ENCODE measurements around the gene TRPM2.

The TRPM2 gene

DNA sequence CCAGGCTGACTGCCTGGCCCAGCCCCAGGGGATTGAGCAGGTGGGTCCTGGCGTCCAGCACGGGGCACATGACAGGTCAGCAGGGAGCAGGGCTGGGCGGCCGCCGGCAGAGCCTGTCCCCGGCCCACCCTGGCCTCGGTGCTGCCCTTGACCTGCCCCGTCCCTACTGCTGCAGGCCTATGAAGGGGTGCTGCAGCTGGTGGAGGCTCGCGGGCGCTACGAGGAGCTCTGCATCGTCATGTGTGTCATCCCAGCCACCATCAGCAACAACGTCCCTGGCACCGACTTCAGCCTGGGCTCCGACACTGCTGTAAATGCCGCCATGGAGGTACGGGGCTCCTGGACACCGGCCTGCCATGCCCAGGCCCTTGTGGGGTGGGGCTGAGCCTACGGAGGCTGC lies 29.8 kb upstream of the TRPM2 start:
- no peak overlapping the region; the same call in 1 of the 2 replicates for H3K27ac ChIP-seq (ENCODE audit: low read depth, low read length)
- H3K9me3 ChIP-seq (ENCODE audit: control insufficient read depth, insufficient read depth, low read depth, low read length) = no peaks in the 10 kb centered on the region
- H3K36me3 ChIP-seq (ENCODE audit: control insufficient read depth, insufficient read depth, low read length) = peaks cover 74% of the 10 kb centered on the region
- H3K27me3 ChIP-seq (ENCODE audit: control insufficient read depth, insufficient read depth, low read length) = no peaks in the 10 kb centered on the region
- H3K9ac ChIP-seq (ENCODE audit: low read length) = no peak overlapping the region
- H3K4me1 ChIP-seq (ENCODE audit: control insufficient read depth, insufficient read depth, low read length) = no peaks in the 10 kb centered on the region
- no peak overlapping the region for H3K4me3 ChIP-seq (ENCODE audit: low read depth, low read length)

GRCh38 chr21:44324106-44324853 lies 29.1 kb upstream of the TRPM2 start:
- Histone ChIP-seq H3K4me3 (ENCODE audit: low read depth, low read length) (no peak overlapping the region), H3K27ac (ENCODE audit: low read depth, low read length) (no peak overlapping the region), H3K27me3 (ENCODE audit: control insufficient read depth, insufficient read depth, low read length) (no peaks in the 10 kb centered on the region), H3K9ac (ENCODE audit: low read length) (no peak overlapping the region), H3K4me1 (ENCODE audit: control insufficient read depth, insufficient read depth, low read length) (no peaks in the 10 kb centered on the region), H3K9me3 (ENCODE audit: control insufficient read depth, insufficient read depth, low read depth, low read length) (no peaks in the 10 kb centered on the region), H3K36me3 (ENCODE audit: control insufficient read depth, insufficient read depth, low read length) (peaks cover 67% of the 10 kb centered on the region)

- Histone ChIP-seq H3K9me3 (ENCODE audit: control insufficient read depth, insufficient read depth, low read depth, low read length) (no peaks in the 10 kb centered on the region), H3K27me3 (ENCODE audit: control insufficient read depth, insufficient read depth, low read length) (no peaks in the 10 kb centered on the region), H3K4me3 (ENCODE audit: low read depth, low read length) (no peak overlapping the region), H3K9ac (ENCODE audit: low read length) (no peak overlapping the region), H3K4me1 (ENCODE audit: control insufficient read depth, insufficient read depth, low read length) (no peaks in the 10 kb centered on the region), H3K36me3 (ENCODE audit: control insufficient read depth, insufficient read depth, low read length) (peaks cover 62% of the 10 kb centered on the region), H3K27ac (ENCODE audit: low read depth, low read length) (no peak overlapping the region)
These were observed 28.6 kb upstream of the TRPM2 start for GRCh38 chr21:44324854-44325107.

- H3K9me3 ChIP-seq (ENCODE audit: control insufficient read depth, insufficient read depth, low read depth, low read length) = no peaks in the 10 kb centered on the region
- H3K36me3 ChIP-seq (ENCODE audit: control insufficient read depth, insufficient read depth, low read length) = peaks cover 54% of the 10 kb centered on the region
- H3K27ac ChIP-seq (ENCODE audit: low read depth, low read length) = no peak overlapping the region
- no peaks in the 10 kb centered on the region for H3K4me1 ChIP-seq (ENCODE audit: control insufficient read depth, insufficient read depth, low read length)
- H3K27me3 ChIP-seq (ENCODE audit: control insufficient read depth, insufficient read depth, low read length) = no peaks in the 10 kb centered on the region
- no peak overlapping the region for H3K9ac ChIP-seq (ENCODE audit: low read length)
- H3K4me3 ChIP-seq (ENCODE audit: low read depth, low read length) = no peak overlapping the region
These were observed 27.8 kb upstream of the TRPM2 start for GRCh38 chr21:44325386-44326271.

DNA sequence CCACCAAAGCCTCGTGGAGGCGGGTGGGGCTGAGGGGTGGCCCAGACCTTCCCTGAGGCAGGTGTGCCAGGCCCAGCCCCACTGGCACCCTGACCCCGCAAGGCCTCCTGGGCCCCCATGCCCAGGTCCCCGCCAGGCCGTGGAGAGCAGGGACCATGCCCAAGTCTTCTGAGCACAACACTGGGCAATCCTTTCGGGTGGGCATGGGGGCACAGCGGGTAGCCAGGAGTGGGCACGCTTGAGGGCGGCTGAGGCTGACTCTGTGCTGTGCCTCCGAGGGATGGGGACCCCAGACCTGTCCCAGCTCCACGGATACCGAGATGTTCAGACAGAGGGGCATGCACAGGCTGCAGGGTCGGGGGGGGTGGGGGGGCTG lies 27.2 kb upstream of the TRPM2 start:
- no peak overlapping the region for H3K27ac ChIP-seq (ENCODE audit: low read depth, low read length)
- no peak overlapping the region for H3K9ac ChIP-seq (ENCODE audit: low read length)
- no peaks in the 10 kb centered on the region for H3K27me3 ChIP-seq (ENCODE audit: control insufficient read depth, insufficient read depth, low read length)
- H3K4me1 ChIP-seq (ENCODE audit: control insufficient read depth, insufficient read depth, low read length) = no peaks in the 10 kb centered on the region
- H3K36me3 ChIP-seq (ENCODE audit: control insufficient read depth, insufficient read depth, low read length) = peaks cover 50% of the 10 kb centered on the region
- no peaks in the 10 kb centered on the region for H3K9me3 ChIP-seq (ENCODE audit: control insufficient read depth, insufficient read depth, low read depth, low read length)
- H3K4me3 ChIP-seq (ENCODE audit: low read depth, low read length) = no peak overlapping the region

DNA sequence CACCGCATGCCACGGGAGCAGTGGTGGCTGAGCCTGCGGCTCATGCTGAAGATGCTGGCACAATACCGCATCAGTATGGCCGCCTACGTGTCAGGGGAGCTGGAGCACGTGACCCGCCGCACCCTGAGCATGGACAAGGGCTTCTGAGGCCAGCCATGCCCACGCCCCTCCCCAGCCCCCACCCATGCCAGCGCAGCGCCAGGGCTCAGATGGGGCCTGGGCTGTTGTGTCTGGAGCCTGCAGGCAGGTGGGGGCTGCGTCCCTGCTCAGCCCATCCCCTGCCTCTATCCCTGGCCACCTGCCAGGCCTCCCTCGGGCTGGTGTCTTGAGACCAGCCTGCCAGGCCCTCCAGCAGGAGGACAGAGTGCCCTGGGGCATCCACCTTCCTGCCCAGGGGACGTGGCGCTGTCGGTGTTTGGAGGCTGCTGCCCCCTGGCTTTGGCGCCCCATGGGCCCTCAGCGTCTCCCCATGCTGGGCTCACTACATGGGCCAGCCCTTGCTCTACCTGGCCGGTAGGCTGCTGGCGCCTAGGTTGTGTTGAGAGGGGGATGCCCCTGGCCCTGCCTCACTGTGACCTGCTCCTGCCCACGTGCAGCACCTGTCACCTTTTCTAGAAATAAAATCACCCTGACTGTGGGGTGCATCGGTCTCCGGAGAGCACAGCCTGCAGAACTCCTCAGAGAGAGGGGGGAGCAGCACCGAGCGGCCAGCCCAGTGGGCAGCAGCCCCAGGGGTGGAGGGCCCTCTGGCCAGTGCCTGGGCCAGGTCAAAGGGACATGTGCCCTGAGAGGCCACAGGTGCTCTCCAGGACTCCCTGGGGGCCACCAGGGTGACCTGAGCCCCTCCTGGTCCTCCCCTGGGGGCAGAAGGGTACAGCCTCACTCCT lies 26.5 kb upstream of the TRPM2 start:
- Histone ChIP-seq H3K4me3 (ENCODE audit: low read depth, low read length) (no peak overlapping the region), H3K27me3 (ENCODE audit: control insufficient read depth, insufficient read depth, low read length) (no peaks in the 10 kb centered on the region), H3K9ac (ENCODE audit: low read length) (no peak overlapping the region), H3K27ac (ENCODE audit: low read depth, low read length) (no peak overlapping the region), H3K4me1 (ENCODE audit: control insufficient read depth, insufficient read depth, low read length) (no peaks in the 10 kb centered on the region), H3K9me3 (ENCODE audit: control insufficient read depth, insufficient read depth, low read depth, low read length) (no peaks in the 10 kb centered on the region), H3K36me3 (ENCODE audit: control insufficient read depth, insufficient read depth, low read length) (peaks cover 46% of the 10 kb centered on the region)

DNA sequence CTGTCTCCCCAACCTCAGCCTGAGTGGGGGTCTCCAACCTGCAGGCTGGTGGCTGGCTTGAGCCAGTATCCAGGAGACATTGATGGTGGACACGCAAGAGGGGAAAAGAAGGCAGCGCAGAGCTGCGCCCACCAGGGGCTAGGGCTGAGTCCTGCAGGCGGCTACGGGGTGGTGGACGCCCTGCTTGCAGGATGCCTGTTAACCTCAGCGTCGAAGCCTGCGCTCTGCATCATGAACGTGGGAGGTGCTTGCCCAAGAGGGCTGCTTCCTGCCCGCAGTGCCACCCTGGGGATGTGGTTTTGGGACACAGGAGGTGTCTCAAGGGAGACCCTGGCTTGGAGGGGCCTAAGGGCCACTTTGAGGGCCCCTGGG lies 25.8 kb upstream of the TRPM2 start:
- H3K4me1 ChIP-seq (ENCODE audit: control insufficient read depth, insufficient read depth, low read length) = no peaks in the 10 kb centered on the region
- H3K36me3 ChIP-seq (ENCODE audit: control insufficient read depth, insufficient read depth, low read length) = peaks cover 40% of the 10 kb centered on the region
- no peaks in the 10 kb centered on the region for H3K27me3 ChIP-seq (ENCODE audit: control insufficient read depth, insufficient read depth, low read length)
- no peak overlapping the region for H3K9ac ChIP-seq (ENCODE audit: low read length)
- no peak overlapping the region for H3K4me3 ChIP-seq (ENCODE audit: low read depth, low read length)
- H3K9me3 ChIP-seq (ENCODE audit: control insufficient read depth, insufficient read depth, low read depth, low read length) = no peaks in the 10 kb centered on the region
- H3K27ac ChIP-seq (ENCODE audit: low read depth, low read length) = no peak overlapping the region

- H3K9me3 ChIP-seq (ENCODE audit: control insufficient read depth, insufficient read depth, low read depth, low read length) = no peaks in the 10 kb centered on the region
- H3K36me3 ChIP-seq (ENCODE audit: control insufficient read depth, insufficient read depth, low read length) = peaks cover 33% of the 10 kb centered on the region
These were observed 25.1 kb upstream of the TRPM2 start for GRCh38 chr21:44328242-44328895.

DNA sequence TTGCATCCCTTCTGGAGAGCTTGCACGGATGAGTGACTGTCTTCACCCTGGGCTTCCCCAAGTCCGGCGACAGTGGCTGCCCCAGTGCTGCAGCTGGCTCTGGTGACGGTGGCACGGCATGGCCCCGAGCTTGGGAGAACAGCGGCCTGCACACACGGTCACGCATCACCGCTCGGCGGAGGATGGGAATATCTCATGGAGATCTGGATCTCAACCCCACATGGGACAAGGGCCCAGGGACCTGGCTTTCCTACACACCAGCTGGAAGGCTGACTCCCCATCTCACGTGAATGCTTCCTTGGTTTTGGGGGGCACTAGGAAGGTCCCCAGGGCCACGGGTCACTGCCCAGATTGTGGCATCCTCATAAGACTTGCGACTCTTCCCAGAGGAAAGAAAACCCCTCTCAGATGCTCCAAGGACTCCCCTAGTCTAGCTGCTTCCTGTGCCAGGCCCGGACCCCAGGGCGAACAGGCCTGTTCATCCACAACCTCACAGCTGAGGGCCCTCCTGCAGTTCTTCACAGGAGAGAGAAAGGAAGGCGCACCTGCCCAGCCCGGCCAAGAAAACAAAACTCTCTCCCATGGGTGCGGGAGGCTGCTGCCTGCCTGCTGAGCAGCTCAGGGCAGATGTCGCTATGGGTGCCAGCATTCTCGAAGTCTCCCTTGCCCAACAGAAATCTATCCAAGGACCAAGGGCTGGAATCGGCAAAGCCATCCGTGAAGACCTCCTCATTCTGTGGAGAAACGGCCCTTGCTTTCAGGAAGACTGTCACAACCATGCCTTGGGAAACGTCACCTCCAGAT lies 24.1 kb upstream of the TRPM2 start:
- no peaks in the 10 kb centered on the region for H3K27me3 ChIP-seq (ENCODE audit: control insufficient read depth, insufficient read depth, low read length)
- H3K9me3 ChIP-seq (ENCODE audit: control insufficient read depth, insufficient read depth, low read depth, low read length) = no peaks in the 10 kb centered on the region
- H3K4me1 ChIP-seq (ENCODE audit: control insufficient read depth, insufficient read depth, low read length) = no peaks in the 10 kb centered on the region
- H3K4me3 ChIP-seq (ENCODE audit: low read depth, low read length) = no peak overlapping the region
- no peak overlapping the region for H3K27ac ChIP-seq (ENCODE audit: low read depth, low read length)
- H3K9ac ChIP-seq (ENCODE audit: low read length) = no peak overlapping the region
- H3K36me3 ChIP-seq (ENCODE audit: control insufficient read depth, insufficient read depth, low read length) = peaks cover 24% of the 10 kb centered on the region

More at GRCh38 chr21:44328242-44328895, 25.1 kb upstream of the TRPM2 start:
- Histone ChIP-seq H3K9ac (ENCODE audit: low read length) (no peak overlapping the region), H3K4me3 (ENCODE audit: low read depth, low read length) (no peak overlapping the region), H3K27ac (ENCODE audit: low read depth, low read length) (no peak overlapping the region), H3K27me3 (ENCODE audit: control insufficient read depth, insufficient read depth, low read length) (no peaks in the 10 kb centered on the region), H3K4me1 (ENCODE audit: control insufficient read depth, insufficient read depth, low read length) (no peaks in the 10 kb centered on the region)

DNA sequence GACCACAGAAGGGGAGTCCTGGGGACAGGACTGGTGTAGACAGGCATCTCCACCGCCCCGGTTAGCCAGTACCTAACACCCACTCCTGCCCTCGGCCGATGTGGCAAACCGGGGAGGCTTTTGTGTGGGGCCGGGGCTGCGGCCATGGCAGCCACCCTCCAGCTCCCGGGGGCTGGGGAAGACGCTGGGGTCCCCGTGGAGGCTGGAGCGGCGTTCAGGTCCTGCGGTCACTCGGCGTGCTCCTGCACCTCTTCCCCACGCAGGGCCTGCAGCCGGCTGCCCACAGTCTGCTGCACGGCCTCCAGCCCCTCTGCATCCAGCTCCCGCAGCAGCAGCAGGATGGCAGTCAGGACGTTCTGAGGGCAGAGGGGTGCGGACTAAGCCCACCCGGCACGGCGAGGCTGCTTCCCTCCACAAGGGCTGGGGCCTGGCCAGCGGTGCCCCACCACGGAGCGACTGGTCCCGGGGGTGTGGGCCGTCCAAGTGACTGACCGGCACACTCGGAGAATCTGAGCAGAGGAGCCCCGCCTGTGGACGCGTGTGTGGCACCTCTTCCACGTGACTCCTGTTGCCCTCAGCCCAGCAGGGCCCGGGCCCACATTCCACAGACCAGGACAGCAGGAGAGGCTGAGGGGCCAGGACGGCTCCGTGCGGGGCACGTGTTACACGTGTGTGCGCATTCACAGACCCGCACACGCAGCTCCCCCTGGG lies 23.3 kb upstream of the TRPM2 start:
- peaks cover 15% of the 10 kb centered on the region for H3K36me3 ChIP-seq (ENCODE audit: control insufficient read depth, insufficient read depth, low read length)
- H3K27ac ChIP-seq (ENCODE audit: low read depth, low read length) = no peak overlapping the region
- no peaks in the 10 kb centered on the region for H3K4me1 ChIP-seq (ENCODE audit: control insufficient read depth, insufficient read depth, low read length)
- no peak overlapping the region for H3K9ac ChIP-seq (ENCODE audit: low read length)
- no peak overlapping the region for H3K4me3 ChIP-seq (ENCODE audit: low read depth, low read length)
- no peaks in the 10 kb centered on the region for H3K9me3 ChIP-seq (ENCODE audit: control insufficient read depth, insufficient read depth, low read depth, low read length)
- H3K27me3 ChIP-seq (ENCODE audit: control insufficient read depth, insufficient read depth, low read length) = no peaks in the 10 kb centered on the region

Measured in HUES6 (cell line).